KBM-7 (cell line): Measurements from ENCODE around the gene B4GALT7.
"Not testable (repeated sequence)": the region's sequence is repeated elsewhere in the genome, so short reads cannot be mapped to it uniquely, and the experiment has no call there.

ENCODE experiments used
- DNase-seq: peaks from one replicate; pipeline ENCODE4 v3.0.0-alpha.2; 2015
- in situ Hi-C: fragments of 300-500 bp; cut with MboI; formaldehyde crosslinking; loops from 2 replicates; pipeline ENCODE4 v1.14.3; 2020; ENCODE audit warnings: low sequenced_read_pairs, low pct_unique_long_range_greater_than_20kb, mixed read lengths

Gene B4GALT7, protein sequence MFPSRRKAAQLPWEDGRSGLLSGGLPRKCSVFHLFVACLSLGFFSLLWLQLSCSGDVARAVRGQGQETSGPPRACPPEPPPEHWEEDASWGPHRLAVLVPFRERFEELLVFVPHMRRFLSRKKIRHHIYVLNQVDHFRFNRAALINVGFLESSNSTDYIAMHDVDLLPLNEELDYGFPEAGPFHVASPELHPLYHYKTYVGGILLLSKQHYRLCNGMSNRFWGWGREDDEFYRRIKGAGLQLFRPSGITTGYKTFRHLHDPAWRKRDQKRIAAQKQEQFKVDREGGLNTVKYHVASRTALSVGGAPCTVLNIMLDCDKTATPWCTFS

GRCh38 chr5:177599731-177600507 is at the start of gene B4GALT7:
B4GALT7 (plus strand) TSS chr5:177600132; CDS start chr5:177600211, 79 bp downstream.
- in situ Hi-C loops = loop anchor here (25.0 kb wide), 1 partner anchor 462 kb away; no protein-coding TSS in a partner anchor
- peak; percentile 75 for DNase-seq

- DNase-seq = no peak
- in situ Hi-C loops = no loop called here
Measured at GRCh38 chr5:177552839-177553455, 47.0 kb upstream of the B4GALT7 start.

DNA sequence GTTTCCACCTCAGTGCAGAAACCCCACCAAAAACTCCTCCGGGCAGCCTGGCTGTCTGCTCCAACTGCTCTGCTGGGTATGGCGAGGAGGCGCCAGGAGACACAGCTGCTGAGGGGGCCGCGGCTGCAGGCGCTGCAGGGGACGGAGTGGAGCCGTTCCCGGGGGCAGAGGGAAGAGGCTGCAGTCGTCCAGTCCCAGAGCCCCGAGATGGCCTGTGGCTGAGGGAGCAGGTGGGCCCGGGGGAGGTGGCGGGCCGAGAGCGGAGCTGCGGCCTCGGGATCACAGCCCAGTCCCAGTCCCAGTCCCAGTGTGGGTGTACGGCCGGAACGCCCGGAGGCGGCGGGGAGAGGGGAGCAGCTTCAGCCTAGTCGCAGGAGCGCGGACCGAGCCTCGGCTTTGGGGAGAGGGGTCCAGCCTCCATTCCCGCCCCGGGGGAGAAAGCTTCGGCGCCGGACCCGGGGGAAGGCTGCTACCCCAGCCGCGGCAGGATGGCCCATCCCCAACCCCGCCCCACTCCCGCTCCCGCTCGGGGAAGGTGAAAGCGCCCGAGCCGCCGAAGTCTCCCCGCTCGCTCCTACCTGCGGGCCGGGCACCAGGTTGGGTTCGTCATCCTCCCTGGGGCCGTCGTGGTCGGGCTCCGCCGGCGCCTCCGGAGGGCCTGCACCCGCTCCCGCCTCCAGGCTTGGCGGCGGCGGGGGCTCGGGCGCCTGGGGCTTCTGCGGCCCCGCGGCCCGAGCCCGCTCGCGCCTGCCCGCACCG is 46.1 kb upstream of the B4GALT7 start:
- in situ Hi-C loops = no loop called here
- peak; percentile 27 for DNase-seq

GRCh38 chr5:177554474-177555111 is 45.3 kb upstream of the B4GALT7 start, which contains the start of gene FAM193B:
FAM193B (minus strand) TSS chr5:177554563; CDS start chr5:177554458, 105 bp downstream.
- DNase-seq = peak; percentile 95
- in situ Hi-C loops = no loop called here

DNA sequence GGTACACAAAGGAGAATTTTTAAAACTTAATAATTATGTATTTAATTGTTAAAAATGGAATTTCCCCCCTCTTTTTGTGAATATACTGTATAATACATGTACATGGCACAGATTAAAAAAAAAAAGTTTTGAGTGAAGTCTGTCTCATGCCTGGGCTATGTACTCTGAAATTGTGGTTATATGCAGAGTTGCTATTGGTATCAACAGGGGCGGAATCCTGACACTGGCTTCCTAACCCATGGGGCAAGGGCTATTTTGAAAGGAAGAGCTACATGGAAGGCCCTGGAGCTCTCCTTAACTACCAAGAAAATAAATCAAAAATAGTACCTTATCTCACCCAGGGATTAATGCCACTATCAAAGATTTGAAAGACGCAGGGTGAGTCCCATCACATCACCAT is 44.7 kb upstream of the B4GALT7 start:
- in situ Hi-C loops = no loop called here

DNA sequence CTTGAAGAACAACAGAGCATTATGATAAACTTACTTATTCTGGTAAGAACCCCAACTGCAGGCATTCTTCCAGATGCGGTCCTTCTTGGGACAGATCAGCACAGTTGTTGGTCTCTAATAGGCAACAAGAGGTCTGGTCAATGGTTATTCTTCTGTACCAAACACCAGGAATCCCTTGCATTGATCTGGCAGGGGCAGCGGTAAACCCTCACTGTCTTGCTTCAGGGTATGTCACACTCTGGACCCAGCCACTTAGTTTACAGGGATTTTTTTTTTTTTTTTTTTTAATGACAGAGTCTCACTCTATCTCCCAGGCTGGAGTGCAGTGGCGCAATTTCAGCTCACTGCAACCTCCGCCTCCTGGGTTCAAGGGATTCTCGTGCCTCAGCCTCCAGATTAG is 44.3 kb upstream of the B4GALT7 start:
- in situ Hi-C loops = no loop called here
- no peak for DNase-seq

More for the DNA sequence above, 44.7 kb upstream of the B4GALT7 start:
- no peak for DNase-seq

DNA sequence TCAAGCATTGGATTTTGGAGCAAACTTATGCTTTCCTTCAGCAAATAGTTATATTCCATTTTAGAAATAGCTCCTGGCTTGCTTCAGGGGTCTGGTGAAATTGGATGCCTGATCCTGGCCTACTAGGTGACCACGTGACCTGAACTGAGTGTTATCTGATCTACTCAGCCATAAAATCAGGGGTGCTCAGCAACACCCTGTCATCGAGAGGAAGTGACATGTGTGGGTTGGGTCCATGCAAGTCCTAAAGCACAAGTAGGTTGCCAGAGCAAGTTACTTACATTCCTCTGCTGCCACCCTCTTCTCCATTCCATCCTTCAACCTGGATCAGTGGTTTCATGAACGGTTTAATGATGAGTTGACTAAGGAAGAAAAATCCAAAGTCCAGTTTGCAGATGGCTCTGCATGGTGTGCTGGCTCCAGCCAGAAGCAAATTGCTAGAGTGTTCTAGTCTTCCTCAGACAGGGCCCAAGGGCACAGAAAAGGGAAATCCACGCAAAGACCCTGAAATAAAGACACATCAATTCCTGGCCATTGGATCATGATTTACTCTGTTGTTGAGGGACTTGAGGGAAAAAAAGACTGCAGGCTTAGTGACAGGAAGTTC is 42.8 kb upstream of the B4GALT7 start:
- DNase-seq = peak; percentile 71
- in situ Hi-C loops = no loop called here

DNA sequence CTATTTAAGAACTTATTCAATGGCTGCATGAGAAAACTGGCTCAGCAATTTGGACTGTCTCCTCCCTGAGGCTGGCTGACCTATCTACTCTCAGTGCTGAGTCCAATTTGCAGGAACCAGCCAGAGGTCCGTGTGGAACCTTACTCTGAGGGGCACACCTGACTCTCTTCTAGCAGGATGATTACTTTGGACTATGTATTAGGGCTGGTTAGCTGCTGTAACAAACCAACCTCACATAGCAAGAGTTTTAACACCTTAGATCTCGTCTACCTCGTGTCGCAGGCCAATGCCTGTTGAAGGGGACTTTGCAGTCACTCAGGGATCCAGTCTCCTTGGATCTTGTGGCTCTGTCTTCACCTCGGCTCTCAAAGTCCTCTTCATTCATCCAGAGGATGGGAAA is 42.1 kb upstream of the B4GALT7 start:
- in situ Hi-C loops = no loop called here
- no peak for DNase-seq

GRCh38 chr5:177559446-177559941 is 40.4 kb upstream of the B4GALT7 start:
- in situ Hi-C loops, DNase-seq: not testable (repeated sequence)

DNA sequence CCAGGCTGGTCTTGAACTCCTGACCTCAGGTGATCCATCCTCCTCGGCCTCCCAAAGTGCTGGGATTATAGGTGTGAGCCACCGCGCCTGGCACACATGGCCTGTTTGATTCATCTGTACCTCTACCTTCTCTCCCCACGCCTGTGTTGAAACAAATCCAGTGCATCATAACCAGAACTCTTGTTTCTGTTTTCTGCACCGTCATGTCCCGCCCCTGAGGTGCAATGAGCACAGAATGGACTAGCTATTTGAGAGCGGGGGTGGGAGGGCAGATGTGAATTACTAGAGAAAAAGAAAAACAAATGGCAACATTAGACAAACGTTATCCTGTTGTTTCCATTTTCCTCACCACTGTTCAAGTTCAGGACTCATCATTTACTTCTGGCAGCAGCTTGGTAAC is 34.9 kb upstream of the B4GALT7 start:
- in situ Hi-C loops = no loop called here
- no peak for DNase-seq

- no peak for DNase-seq
- in situ Hi-C loops = no loop called here
Measured at GRCh38 chr5:177568326-177568725, 31.6 kb upstream of the B4GALT7 start.

DNA sequence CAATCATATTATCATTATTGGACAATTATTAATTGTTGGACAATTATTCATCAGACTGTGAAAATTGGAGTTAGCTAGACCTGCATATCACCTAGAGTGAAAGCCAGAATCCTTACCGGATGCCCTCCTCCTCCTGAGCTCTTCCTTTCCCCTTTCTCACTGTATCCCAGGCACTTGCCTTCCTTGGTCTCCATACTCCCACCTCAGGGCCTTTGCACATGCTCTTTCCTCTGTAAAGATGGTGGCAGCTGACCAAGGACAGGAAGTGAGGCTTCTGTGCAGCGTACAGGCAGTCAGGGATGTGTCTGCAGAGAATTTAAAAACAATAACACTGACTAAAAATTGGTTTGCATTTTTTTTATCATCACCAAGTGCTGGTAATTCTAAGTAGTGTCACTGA is 30.0 kb upstream of the B4GALT7 start:
- in situ Hi-C loops = no loop called here
- DNase-seq = no peak

GRCh38 chr5:177575488-177575887 is 24.4 kb upstream of the B4GALT7 start:
- in situ Hi-C loops = no loop called here
- DNase-seq = no peak

- in situ Hi-C loops = no loop called here
- DNase-seq = no peak
Measured at GRCh38 chr5:177576169-177576568, 23.8 kb upstream of the B4GALT7 start.

DNA sequence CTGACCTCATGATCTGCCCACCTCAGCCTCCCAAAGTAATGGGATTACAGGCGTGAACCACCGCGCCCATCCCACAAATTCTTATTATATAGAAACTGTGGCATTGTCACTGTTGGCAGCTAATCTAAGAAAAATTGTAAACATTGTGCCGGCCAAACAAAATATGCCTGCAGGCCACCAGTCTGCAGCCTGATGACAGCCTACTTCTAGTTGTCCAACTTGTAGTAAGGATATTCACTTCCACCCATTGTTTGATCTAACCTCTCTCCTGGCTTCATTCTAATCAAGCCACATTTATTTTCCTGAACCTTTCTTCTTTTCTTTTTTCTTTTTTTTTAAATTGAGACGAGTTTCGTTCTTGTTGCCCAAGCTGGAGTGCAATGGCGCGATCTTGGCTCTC is 21.6 kb upstream of the B4GALT7 start:
- in situ Hi-C loops = no loop called here
- DNase-seq = no peak

- in situ Hi-C loops = no loop called here
- DNase-seq = no peak
Measured at GRCh38 chr5:177588413-177588909, 11.5 kb upstream of the B4GALT7 start.

DNA sequence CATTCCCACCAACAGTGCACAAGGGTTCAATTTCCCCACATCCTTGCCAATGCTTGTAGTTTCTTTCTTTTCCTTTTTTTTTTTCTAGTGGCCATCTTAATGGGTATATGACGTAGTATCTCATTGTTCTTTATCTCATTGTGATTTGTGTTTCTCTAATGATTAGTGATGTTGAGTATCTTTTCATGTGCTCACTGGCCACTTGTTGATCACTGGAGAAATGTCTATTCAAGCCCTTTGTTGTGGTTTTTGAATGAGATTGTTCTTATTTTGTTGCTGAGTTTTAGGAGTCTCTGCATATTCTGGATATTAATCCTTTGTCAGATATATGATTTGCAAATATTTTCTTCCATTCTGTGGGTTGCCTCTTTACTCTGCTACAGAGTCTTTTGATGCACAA is 9.5 kb upstream of the B4GALT7 start:
- no peak for DNase-seq

GRCh38 chr5:177591690-177592009 is 8.3 kb upstream of the B4GALT7 start:
- in situ Hi-C loops = no loop called here
- DNase-seq = no peak

More for the DNA sequence above, 9.5 kb upstream of the B4GALT7 start:
- in situ Hi-C loops = no loop called here
